WTC11 (cell line): Measurements from ENCODE around the gene NUDT22. TPM values are rescaled to one million over a fixed set of nuclear protein-coding genes. Genes with fewer than 3 reads are reported as not detected.

Experiments used
- ATAC-seq: fragments of 200-7000 bp; cut with Tn5 transposase; 2 replicates; pipeline ENCODE4 v1.10.0; 2021; ENCODE audit warnings: mild to moderate bottlenecking, moderate library complexity
- CTCF ChIA-PET: fragments of 300-600 bp; sonication (Branson Sonifier 250); formaldehyde crosslinking; loops from one replicate; lab custom pipeline; 2021; ENCODE audit warnings: antibody characterized with exemption; lab: Charles Lee
- POLR2A ChIA-PET: fragments of 350-600 bp; sonication (Branson Sonifier 250); formaldehyde crosslinking; loops from one replicate; lab custom pipeline; 2021; ENCODE audit warnings: antibody characterized with exemption; lab: Charles Lee
- DNase-seq: peaks from one replicate; pipeline ENCODE4 v3.0.0; 2021; ENCODE audit warnings: low spot score
- H3K27ac Mint-ChIP-seq: 2 replicates; pipeline ENCODE4 v1.8.0; 2021; ENCODE audit warnings: mixed read lengths
- H3K27me3 Mint-ChIP-seq: 2 replicates; pipeline ENCODE4 v1.8.0; 2021; ENCODE audit warnings: low read depth, mild to moderate bottlenecking, moderate library complexity, mixed read lengths
- H3K36me3 Mint-ChIP-seq: 2 replicates; pipeline ENCODE4 v1.8.0; 2021; ENCODE audit warnings: mixed read lengths
- H3K4me1 Mint-ChIP-seq: 2 replicates; pipeline ENCODE4 v1.8.0; 2022; ENCODE audit warnings: mixed read lengths
- H3K4me3 Mint-ChIP-seq: 2 replicates; pipeline ENCODE4 v1.8.0; 2021; ENCODE audit warnings: mild to moderate bottlenecking, moderate library complexity, mixed read lengths
- H3K9me3 Mint-ChIP-seq: 2 replicates; pipeline ENCODE4 v1.8.0; 2021; ENCODE audit warnings: mixed read lengths
- CREB1 ChIP-seq: sonication (generic); formaldehyde crosslinking; IDR thresholded peaks from 2 replicates; pipeline ENCODE4 v1.8.0; 2023; ENCODE audit warnings: mild to moderate bottlenecking, missing genetic modification reagents
- E2F5 ChIP-seq: sonication (generic); formaldehyde crosslinking; IDR thresholded peaks from 2 replicates; pipeline ENCODE4 v1.8.1; 2022; ENCODE audit warnings: mild to moderate bottlenecking, moderate library complexity, missing genetic modification reagents
- EMX1 ChIP-seq: fragments of 250-450 bp; sonication (Bioruptor Pico); IDR thresholded peaks from 2 replicates; pipeline ENCODE4 v1.8.0; 2021; ENCODE audit warnings: mild to moderate bottlenecking
- ERG ChIP-seq: fragments of 250-450 bp; sonication (Bioruptor Pico); IDR thresholded peaks from 2 replicates; pipeline ENCODE4 v1.8.0; 2021; ENCODE audit warnings: mild to moderate bottlenecking
- FOXP1 ChIP-seq: sonication (generic); formaldehyde crosslinking; IDR thresholded peaks from 2 replicates; pipeline ENCODE4 v1.8.0; 2022; ENCODE audit warnings: missing genetic modification reagents, mild to moderate bottlenecking, moderate library complexity, borderline replicate concordance
- IRF2 ChIP-seq: sonication (generic); formaldehyde crosslinking; IDR thresholded peaks from 2 replicates; pipeline ENCODE4 v1.8.0; 2022; ENCODE audit warnings: low read depth, missing genetic modification reagents, borderline replicate concordance
- TEAD1 ChIP-seq: sonication (generic); formaldehyde crosslinking; IDR thresholded peaks from 2 replicates; pipeline ENCODE4 v1.8.0; 2022; ENCODE audit warnings: mild to moderate bottlenecking, missing genetic modification reagents
- ZBTB21 ChIP-seq: sonication (generic); formaldehyde crosslinking; IDR thresholded peaks from 2 replicates; pipeline ENCODE4 v1.8.1; 2023; ENCODE audit warnings: mild to moderate bottlenecking, missing genetic modification reagents, borderline replicate concordance
- ZNF219 ChIP-seq: sonication (generic); formaldehyde crosslinking; IDR thresholded peaks from 2 replicates; pipeline ENCODE4 v1.8.0; 2023; ENCODE audit warnings: missing genetic modification reagents, mild to moderate bottlenecking, borderline replicate concordance
- ZNF232 ChIP-seq: sonication (generic); formaldehyde crosslinking; IDR thresholded peaks from 2 replicates; pipeline ENCODE4 v1.8.0; 2022; ENCODE audit warnings: mild to moderate bottlenecking, missing genetic modification reagents
- ZNF512 ChIP-seq: sonication (generic); formaldehyde crosslinking; IDR thresholded peaks from 2 replicates; pipeline ENCODE4 v1.8.1; 2022; ENCODE audit warnings: missing genetic modification reagents, borderline replicate concordance
- total RNA-seq: library from RNA; stranded (reverse); gene quantifications from 3 replicates; pipeline ENCODE4 v1.2.3, GENCODE V29; 2021
- TF ChIP-seq, protein P1 (sequence below): sonication (generic); formaldehyde crosslinking; IDR thresholded peaks from 2 replicates; pipeline ENCODE4 v1.8.1; 2023; ENCODE audit warnings: mild to moderate bottlenecking, missing genetic modification reagents
- TF ChIP-seq, protein P2 (sequence below): sonication (generic); formaldehyde crosslinking; IDR thresholded peaks from 2 replicates; pipeline ENCODE4 v1.8.1; 2023; ENCODE audit warnings: mild to moderate bottlenecking, missing genetic modification reagents, borderline replicate concordance
- TF ChIP-seq, protein P3 (sequence below): fragments of 200-600 bp; IDR thresholded peaks from 2 replicates; pipeline ENCODE4 v1.8.0; 2022; ENCODE audit warnings: antibody characterized with exemption
- TF ChIP-seq, protein P4 (sequence below): sonication (generic); formaldehyde crosslinking; IDR thresholded peaks from 2 replicates; pipeline ENCODE4 v1.8.1; 2023; ENCODE audit warnings: mild to moderate bottlenecking, moderate library complexity, missing genetic modification reagents
- TF ChIP-seq, protein P5 (sequence below): sonication (generic); formaldehyde crosslinking; IDR thresholded peaks from 2 replicates; pipeline ENCODE4 v1.8.0; 2023; ENCODE audit warnings: missing genetic modification reagents
- TF ChIP-seq, protein P6 (sequence below): sonication (generic); formaldehyde crosslinking; IDR thresholded peaks from 2 replicates; pipeline ENCODE4 v1.8.1; 2022; ENCODE audit warnings: low read depth, mild to moderate bottlenecking, moderate library complexity, missing genetic modification reagents, borderline replicate concordance

NUDT22 gene
- total RNA-seq, 1 experiment from 2014 or later: 64.4 TPM

- TF ChIP-seq ZNF512 (CRISPR knock-in tag) (no peak), FOXP1 (CRISPR knock-in tag) (no peak), ZBTB21 (no peak)
Measured at GRCh38 chr11:64183890-64184289, 42.2 kb upstream of the NUDT22 start (continued).

DNA sequence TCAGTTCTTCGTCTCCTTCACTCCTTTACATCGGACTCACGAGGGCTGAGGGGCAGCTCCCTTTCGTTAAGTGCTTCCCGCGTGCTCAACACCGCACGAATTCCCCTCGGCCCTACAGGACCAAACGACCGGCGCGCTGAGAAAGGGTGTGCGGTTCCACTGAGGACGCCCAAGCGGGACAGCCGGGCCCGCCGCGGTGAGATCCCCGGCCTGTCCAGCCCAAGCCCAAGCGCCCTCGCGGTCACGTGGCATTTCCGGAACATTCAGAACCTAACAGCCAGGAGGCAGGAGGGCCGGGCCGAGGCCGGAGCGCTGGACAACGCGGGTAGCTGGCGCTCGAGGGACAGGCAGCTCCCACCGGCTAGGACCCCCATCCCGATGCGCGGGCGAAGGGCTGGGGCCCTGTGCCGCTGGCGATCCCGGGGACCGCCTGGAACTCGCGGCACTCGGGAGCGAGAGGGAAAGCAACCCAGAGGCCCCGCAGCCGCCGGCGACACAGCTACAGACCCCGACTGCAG is 40.8 kb upstream of the NUDT22 start:
- POLR2A ChIA-PET: interaction anchor here (0.6 to 2.3 kb wide), 18 partner anchors 11 to 268 kb away, joined by 3 to 11 read pairs (median 4); partner anchors contain the start of genes DNAJC4, FKBP2, MACROD1 and PRDX5
- peak overlapping the region; percentile 96 for H3K27ac Mint-ChIP-seq
- ATAC-seq (peak; percentile 1), DNase-seq (no peak)
- peaks cover 13% of the 10 kb centered on the region for H3K36me3 Mint-ChIP-seq
- no peaks in the 10 kb centered on the region for H3K9me3 Mint-ChIP-seq
- H3K27me3 Mint-ChIP-seq: no peaks in the 10 kb centered on the region
- H3K4me3 Mint-ChIP-seq: peak overlapping the region; percentile 93
- H3K4me1 Mint-ChIP-seq: peaks cover 41% of the 10 kb centered on the region
- CTCF ChIA-PET: interaction anchor here (0.6 to 3.1 kb wide), 30 partner anchors 10 to 347 kb away, joined by 3 to 23 read pairs (median 4); partner anchors contain the start of genes ESRRA, FERMT3, FKBP2 and MACROD1
- TF ChIP-seq IRF2 (CRISPR knock-in tag) (peak; percentile 90; the same call in 1 of the 2 replicates), TEAD1 (CRISPR knock-in tag) (peak; percentile 83; the same call in 1 of the 2 replicates), E2F5 (peak; percentile 87), CREB1 (CRISPR knock-in tag) (peak; percentile 88), ZNF232 (CRISPR knock-in tag) (peak; percentile 92; the same call in 1 of the 2 replicates), ERG (CRISPR knock-in tag) (0 out of 2 replicates have a peak, but pooled peaks have one; percentile 69), EMX1 (CRISPR knock-in tag) (no peak), ZNF219 (CRISPR knock-in tag) (peak; percentile 61; the same call in 1 of the 2 replicates)
- TF ChIP-seq, protein P1, sequence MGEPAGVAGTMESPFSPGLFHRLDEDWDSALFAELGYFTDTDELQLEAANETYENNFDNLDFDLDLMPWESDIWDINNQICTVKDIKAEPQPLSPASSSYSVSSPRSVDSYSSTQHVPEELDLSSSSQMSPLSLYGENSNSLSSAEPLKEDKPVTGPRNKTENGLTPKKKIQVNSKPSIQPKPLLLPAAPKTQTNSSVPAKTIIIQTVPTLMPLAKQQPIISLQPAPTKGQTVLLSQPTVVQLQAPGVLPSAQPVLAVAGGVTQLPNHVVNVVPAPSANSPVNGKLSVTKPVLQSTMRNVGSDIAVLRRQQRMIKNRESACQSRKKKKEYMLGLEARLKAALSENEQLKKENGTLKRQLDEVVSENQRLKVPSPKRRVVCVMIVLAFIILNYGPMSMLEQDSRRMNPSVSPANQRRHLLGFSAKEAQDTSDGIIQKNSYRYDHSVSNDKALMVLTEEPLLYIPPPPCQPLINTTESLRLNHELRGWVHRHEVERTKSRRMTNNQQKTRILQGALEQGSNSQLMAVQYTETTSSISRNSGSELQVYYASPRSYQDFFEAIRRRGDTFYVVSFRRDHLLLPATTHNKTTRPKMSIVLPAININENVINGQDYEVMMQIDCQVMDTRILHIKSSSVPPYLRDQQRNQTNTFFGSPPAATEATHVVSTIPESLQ (CRISPR knock-in tag): 0 out of 2 replicates have a peak, but pooled peaks have one; percentile 21
- TF ChIP-seq, protein P2, sequence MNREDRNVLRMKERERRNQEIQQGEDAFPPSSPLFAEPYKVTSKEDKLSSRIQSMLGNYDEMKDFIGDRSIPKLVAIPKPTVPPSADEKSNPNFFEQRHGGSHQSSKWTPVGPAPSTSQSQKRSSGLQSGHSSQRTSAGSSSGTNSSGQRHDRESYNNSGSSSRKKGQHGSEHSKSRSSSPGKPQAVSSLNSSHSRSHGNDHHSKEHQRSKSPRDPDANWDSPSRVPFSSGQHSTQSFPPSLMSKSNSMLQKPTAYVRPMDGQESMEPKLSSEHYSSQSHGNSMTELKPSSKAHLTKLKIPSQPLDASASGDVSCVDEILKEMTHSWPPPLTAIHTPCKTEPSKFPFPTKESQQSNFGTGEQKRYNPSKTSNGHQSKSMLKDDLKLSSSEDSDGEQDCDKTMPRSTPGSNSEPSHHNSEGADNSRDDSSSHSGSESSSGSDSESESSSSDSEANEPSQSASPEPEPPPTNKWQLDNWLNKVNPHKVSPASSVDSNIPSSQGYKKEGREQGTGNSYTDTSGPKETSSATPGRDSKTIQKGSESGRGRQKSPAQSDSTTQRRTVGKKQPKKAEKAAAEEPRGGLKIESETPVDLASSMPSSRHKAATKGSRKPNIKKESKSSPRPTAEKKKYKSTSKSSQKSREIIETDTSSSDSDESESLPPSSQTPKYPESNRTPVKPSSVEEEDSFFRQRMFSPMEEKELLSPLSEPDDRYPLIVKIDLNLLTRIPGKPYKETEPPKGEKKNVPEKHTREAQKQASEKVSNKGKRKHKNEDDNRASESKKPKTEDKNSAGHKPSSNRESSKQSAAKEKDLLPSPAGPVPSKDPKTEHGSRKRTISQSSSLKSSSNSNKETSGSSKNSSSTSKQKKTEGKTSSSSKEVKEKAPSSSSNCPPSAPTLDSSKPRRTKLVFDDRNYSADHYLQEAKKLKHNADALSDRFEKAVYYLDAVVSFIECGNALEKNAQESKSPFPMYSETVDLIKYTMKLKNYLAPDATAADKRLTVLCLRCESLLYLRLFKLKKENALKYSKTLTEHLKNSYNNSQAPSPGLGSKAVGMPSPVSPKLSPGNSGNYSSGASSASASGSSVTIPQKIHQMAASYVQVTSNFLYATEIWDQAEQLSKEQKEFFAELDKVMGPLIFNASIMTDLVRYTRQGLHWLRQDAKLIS (CRISPR knock-in tag): peak; percentile 96
- TF ChIP-seq, protein P3, sequence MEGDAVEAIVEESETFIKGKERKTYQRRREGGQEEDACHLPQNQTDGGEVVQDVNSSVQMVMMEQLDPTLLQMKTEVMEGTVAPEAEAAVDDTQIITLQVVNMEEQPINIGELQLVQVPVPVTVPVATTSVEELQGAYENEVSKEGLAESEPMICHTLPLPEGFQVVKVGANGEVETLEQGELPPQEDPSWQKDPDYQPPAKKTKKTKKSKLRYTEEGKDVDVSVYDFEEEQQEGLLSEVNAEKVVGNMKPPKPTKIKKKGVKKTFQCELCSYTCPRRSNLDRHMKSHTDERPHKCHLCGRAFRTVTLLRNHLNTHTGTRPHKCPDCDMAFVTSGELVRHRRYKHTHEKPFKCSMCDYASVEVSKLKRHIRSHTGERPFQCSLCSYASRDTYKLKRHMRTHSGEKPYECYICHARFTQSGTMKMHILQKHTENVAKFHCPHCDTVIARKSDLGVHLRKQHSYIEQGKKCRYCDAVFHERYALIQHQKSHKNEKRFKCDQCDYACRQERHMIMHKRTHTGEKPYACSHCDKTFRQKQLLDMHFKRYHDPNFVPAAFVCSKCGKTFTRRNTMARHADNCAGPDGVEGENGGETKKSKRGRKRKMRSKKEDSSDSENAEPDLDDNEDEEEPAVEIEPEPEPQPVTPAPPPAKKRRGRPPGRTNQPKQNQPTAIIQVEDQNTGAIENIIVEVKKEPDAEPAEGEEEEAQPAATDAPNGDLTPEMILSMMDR: no peak
- TF ChIP-seq, protein P4, sequence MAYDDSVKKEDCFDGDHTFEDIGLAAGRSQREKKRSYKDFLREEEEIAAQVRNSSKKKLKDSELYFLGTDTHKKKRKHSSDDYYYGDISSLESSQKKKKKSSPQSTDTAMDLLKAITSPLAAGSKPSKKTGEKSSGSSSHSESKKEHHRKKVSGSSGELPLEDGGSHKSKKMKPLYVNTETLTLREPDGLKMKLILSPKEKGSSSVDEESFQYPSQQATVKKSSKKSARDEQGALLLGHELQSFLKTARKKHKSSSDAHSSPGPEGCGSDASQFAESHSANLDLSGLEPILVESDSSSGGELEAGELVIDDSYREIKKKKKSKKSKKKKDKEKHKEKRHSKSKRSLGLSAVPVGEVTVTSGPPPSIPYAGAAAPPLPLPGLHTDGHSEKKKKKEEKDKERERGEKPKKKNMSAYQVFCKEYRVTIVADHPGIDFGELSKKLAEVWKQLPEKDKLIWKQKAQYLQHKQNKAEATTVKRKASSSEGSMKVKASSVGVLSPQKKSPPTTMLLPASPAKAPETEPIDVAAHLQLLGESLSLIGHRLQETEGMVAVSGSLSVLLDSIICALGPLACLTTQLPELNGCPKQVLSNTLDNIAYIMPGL (CRISPR knock-in tag): peak; percentile 96
- TF ChIP-seq, protein P5, sequence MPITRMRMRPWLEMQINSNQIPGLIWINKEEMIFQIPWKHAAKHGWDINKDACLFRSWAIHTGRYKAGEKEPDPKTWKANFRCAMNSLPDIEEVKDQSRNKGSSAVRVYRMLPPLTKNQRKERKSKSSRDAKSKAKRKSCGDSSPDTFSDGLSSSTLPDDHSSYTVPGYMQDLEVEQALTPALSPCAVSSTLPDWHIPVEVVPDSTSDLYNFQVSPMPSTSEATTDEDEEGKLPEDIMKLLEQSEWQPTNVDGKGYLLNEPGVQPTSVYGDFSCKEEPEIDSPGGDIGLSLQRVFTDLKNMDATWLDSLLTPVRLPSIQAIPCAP (CRISPR knock-in tag): peak; percentile 57; the same call in 1 of the 2 replicates
- TF ChIP-seq, protein P6, sequence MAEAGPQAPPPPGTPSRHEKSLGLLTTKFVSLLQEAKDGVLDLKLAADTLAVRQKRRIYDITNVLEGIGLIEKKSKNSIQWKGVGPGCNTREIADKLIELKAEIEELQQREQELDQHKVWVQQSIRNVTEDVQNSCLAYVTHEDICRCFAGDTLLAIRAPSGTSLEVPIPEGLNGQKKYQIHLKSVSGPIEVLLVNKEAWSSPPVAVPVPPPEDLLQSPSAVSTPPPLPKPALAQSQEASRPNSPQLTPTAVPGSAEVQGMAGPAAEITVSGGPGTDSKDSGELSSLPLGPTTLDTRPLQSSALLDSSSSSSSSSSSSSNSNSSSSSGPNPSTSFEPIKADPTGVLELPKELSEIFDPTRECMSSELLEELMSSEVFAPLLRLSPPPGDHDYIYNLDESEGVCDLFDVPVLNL (CRISPR knock-in tag): 0 out of 2 replicates have a peak, but pooled peaks have one; percentile 55
